ENCODE data around the gene RSKR.

- TF ChIP-seq CTCF (conservative IDR thresholded peaks at IDR 0.05) (no peak), EZH2 (IDR thresholded peaks at IDR 0.05; ENCODE audit: low read depth) (no peak)
These were observed 15.6 kb downstream of the RSKR start for GRCh38 chr17:28598389-28598788.

Data from PC-9 (cell line).